ENCODE results near the gene DEPDC1B.
"Not testable (repeated sequence)": the region's sequence is repeated elsewhere in the genome, so short reads cannot be mapped to it uniquely, and the experiment has no call there.

Gene DEPDC1B

GRCh38 chr5:60640901-60641300, 59.1 kb downstream of the DEPDC1B start:
- no peak for ATAC-seq

GRCh38 chr5:60639544-60639943, 60.4 kb downstream of the DEPDC1B start:
- no peak for ATAC-seq

- no peak for ATAC-seq
Observed at GRCh38 chr5:60638300-60638699, 61.7 kb downstream of the DEPDC1B start.

- ATAC-seq, result no peak
Observed at GRCh38 chr5:60636644-60637043, 63.3 kb downstream of the DEPDC1B start.

- no peak for ATAC-seq
Observed at GRCh38 chr5:60636001-60636400, 64.0 kb downstream of the DEPDC1B start.

- no peak for ATAC-seq
Observed at GRCh38 chr5:60634051-60634450, 65.9 kb downstream of the DEPDC1B start.

- no peak for ATAC-seq
Observed at GRCh38 chr5:60633341-60633740, 66.6 kb downstream of the DEPDC1B start.

GRCh38 chr5:60632153-60632552, 67.8 kb downstream of the DEPDC1B start:
- ATAC-seq, result no peak

GRCh38 chr5:60630836-60631235, 69.1 kb downstream of the DEPDC1B start:
- ATAC-seq, result no peak

- no peak for ATAC-seq
Observed at GRCh38 chr5:60630179-60630578, 69.8 kb downstream of the DEPDC1B start.

- not testable (repeated sequence) for ATAC-seq
Observed at GRCh38 chr5:60624875-60625274, 75.1 kb downstream of the DEPDC1B start.

- not testable (repeated sequence) for ATAC-seq
Observed at GRCh38 chr5:60620752-60621151, 79.2 kb downstream of the DEPDC1B start.

GRCh38 chr5:60613826-60614225, 86.1 kb downstream of the DEPDC1B start:
- ATAC-seq, result no peak

- no peak for ATAC-seq
Observed at GRCh38 chr5:60611099-60611740, 88.7 kb downstream of the DEPDC1B start.

- no peak for ATAC-seq
Observed at GRCh38 chr5:60604771-60605170, 95.2 kb downstream of the DEPDC1B start.

- no peak for ATAC-seq
Observed at GRCh38 chr5:60598424-60598823, 101.5 kb downstream of the DEPDC1B start.

GRCh38 chr5:60597572-60598320, 102.2 kb downstream of the DEPDC1B start:
- ATAC-seq, result no peak

GRCh38 chr5:60594715-60595477, 105.1 kb downstream of the DEPDC1B start:
- no peak for ATAC-seq

- no peak for ATAC-seq
Observed at GRCh38 chr5:60590172-60590571, 109.8 kb downstream of the DEPDC1B start.

GRCh38 chr5:60587312-60587711, 112.7 kb downstream of the DEPDC1B start:
- not testable (repeated sequence) for ATAC-seq

GRCh38 chr5:60586307-60586901, 113.6 kb downstream of the DEPDC1B start:
- no peak for ATAC-seq

GRCh38 chr5:60585618-60586017, 114.3 kb downstream of the DEPDC1B start:
- ATAC-seq, result no peak

- ATAC-seq, result no peak
Observed at GRCh38 chr5:60584304-60584703, 115.7 kb downstream of the DEPDC1B start.
